CD4-positive, alpha-beta memory T cell (primary cell): Measurements from ENCODE around the gene PRSS48. TPM values are rescaled to one million over a fixed set of nuclear protein-coding genes. Genes with fewer than 3 reads are reported as not detected.

Experiments
- CTCF ChIA-PET: fragments of 350-600 bp; sonication (Branson Sonifier 250); formaldehyde crosslinking; loops from one replicate; lab custom pipeline; 2021; ENCODE audit warnings: inconsistent platforms; ENCODE audit not compliant: partially characterized antibody; lab: Charles Lee
- POLR2A ChIA-PET: fragments of 350-600 bp; sonication (Branson Sonifier 250); formaldehyde crosslinking; loops from one replicate; lab custom pipeline; 2021; ENCODE audit not compliant: partially characterized antibody; lab: Charles Lee
- DNase-seq, 5 donors: peaks; one replicate each; pipeline versions ENCODE4 v3.0.0 to v3.0.0-alpha.2; 2020 to 2022; ENCODE audit warnings: mixed read lengths in 1 of 5
- H3K27ac ChIP-seq: one replicate; pipeline ENCODE4 v1.7.0; 2013; ENCODE audit warnings: low read depth, low read length
- H3K27me3 ChIP-seq: 2 replicates; pipeline ENCODE4 v1.7.0; 2013; ENCODE audit warnings: mild to moderate bottlenecking, low read length, moderate library complexity; ENCODE audit not compliant: insufficient read depth
- H3K36me3 ChIP-seq: 2 replicates; pipeline ENCODE4 v1.7.0; 2013; ENCODE audit warnings: mild to moderate bottlenecking, low read length, moderate library complexity; ENCODE audit not compliant: insufficient read depth
- H3K4me1 ChIP-seq: 2 replicates; pipeline ENCODE4 v1.7.0; 2013; ENCODE audit warnings: mild to moderate bottlenecking, low read length, moderate library complexity; ENCODE audit not compliant: insufficient read depth
- H3K4me3 ChIP-seq, 2 donors: one replicate each; pipeline ENCODE4 v1.7.0; 2013; ENCODE audit warnings: low read length in 2 of 2, mild to moderate bottlenecking in 1 of 2
- H3K9me3 ChIP-seq, 2 donors: one replicate each; pipeline ENCODE4 v1.7.0; 2013; ENCODE audit warnings: low read length in 2 of 2, control low read depth in 1 of 2; ENCODE audit not compliant: control insufficient read depth in 1 of 2
- H3K27ac Mint-ChIP-seq, 7 donors: one replicate each; pipeline ENCODE4 v1.8.0; 2020 to 2021; ENCODE audit warnings: mixed read lengths in 7 of 7, mild to moderate bottlenecking in 6 of 7, inconsistent platforms in 3 of 7, moderate library complexity in 3 of 7
- H3K27me3 Mint-ChIP-seq, 2 donors: one replicate each; pipeline ENCODE4 v1.8.0; 2020 to 2021; ENCODE audit warnings: mixed read lengths in 2 of 2
- H3K36me3 Mint-ChIP-seq, 2 donors: one replicate each; pipeline ENCODE4 v1.8.0; 2020 to 2021; ENCODE audit warnings: mixed read lengths in 2 of 2, inconsistent platforms in 1 of 2, mild to moderate bottlenecking in 1 of 2
- H3K4me1 Mint-ChIP-seq, 4 donors: one replicate each; pipeline ENCODE4 v1.8.0; 2020 to 2021; ENCODE audit warnings: mixed read lengths in 4 of 4, mild to moderate bottlenecking in 1 of 4
- H3K4me3 Mint-ChIP-seq, 8 donors: one replicate each; pipeline ENCODE4 v1.8.0; 2020 to 2021; ENCODE audit warnings: mixed read lengths in 8 of 8, mild to moderate bottlenecking in 7 of 8, moderate library complexity in 6 of 8, inconsistent platforms in 3 of 8
- H3K9me3 Mint-ChIP-seq, 8 donors: one replicate each; pipeline ENCODE4 v1.8.0; 2020 to 2021; ENCODE audit warnings: mixed read lengths in 8 of 8, mild to moderate bottlenecking in 5 of 8, inconsistent platforms in 3 of 8, moderate library complexity in 1 of 8
- intact Hi-C: fragments of 100-400 bp; cut with micrococcal nuclease; formaldehyde crosslinking; loops from one replicate; pipeline ENCODE4 v1.15.1; 2023
- polyA plus RNA-seq, 2 donors: library from polyadenylated mRNA; unstranded; fragments of 300-500 nt; fragmentation: Illumina TruSeq; gene quantifications; one replicate each; pipeline ENCODE4 v1.2.3, GENCODE V29; 2021
- total RNA-seq, 2 experiments: library from RNA; stranded (reverse); gene quantifications; one replicate each; pipeline ENCODE4 v1.2.3, GENCODE V29; 2021

PRSS48 gene
- total and polyA plus RNA-seq, 4 experiments from 2014 or later = not detected

DNA sequence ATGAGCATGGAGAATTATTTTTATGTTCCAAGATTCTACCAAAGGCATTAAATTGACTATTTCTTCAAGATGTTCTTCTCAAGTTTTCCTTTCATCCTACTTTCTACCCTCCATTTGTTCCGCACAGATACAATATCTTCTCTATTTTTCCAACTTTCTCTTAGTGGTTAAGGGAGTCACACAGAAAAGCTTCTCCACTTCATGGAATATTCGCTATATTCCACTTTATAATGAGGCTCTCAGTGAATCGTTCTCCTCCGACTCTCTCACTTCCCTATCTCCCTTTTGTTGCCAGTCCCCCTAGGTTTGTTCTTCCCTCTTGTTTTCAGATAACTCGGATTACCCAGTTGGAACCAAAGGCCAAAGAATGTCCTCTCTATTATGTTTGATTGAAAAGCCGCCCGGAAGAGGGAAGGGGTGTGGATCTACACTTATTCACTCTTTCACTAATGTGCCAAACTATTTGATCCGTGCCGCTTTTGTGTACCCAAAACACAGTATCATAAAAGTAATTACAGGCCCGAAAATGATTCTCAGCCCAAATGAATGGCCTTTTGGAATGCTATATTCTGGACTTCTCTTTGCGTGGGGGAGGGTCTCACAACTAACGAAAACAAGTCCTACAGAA, 47.3 kb downstream of the PRSS48 start:
- no peak overlapping the region for H3K4me3 ChIP-seq
- Mint-ChIP-seq H3K4me3 (peak overlapping the region in 7 of 8 donors; percentile 1 to 76 (median 26)), H3K27ac (no peak overlapping the region), H3K36me3 (no peaks in the 10 kb centered on the region), H3K27me3 (peaks cover 44 to 46% of the 10 kb centered on the region in 2 donors), H3K4me1 (peaks cover 11 to 19% (median 14%) of the 10 kb centered on the region in 4 donors), H3K9me3 (peaks cover 0 to 4% (median 0%) of the 10 kb centered on the region in 8 donors)
- H3K27me3 ChIP-seq = peaks cover 14% of the 10 kb centered on the region
- H3K27ac ChIP-seq = no peak overlapping the region
- H3K4me1 ChIP-seq = no peaks in the 10 kb centered on the region
- CTCF ChIA-PET = no interaction called here
- no peaks in the 10 kb centered on the region for H3K36me3 ChIP-seq
- intact Hi-C loops = no loop called here
- DNase-seq = no peak
- no peaks in the 10 kb centered on the region for H3K9me3 ChIP-seq
- POLR2A ChIA-PET = no interaction called here

DNA sequence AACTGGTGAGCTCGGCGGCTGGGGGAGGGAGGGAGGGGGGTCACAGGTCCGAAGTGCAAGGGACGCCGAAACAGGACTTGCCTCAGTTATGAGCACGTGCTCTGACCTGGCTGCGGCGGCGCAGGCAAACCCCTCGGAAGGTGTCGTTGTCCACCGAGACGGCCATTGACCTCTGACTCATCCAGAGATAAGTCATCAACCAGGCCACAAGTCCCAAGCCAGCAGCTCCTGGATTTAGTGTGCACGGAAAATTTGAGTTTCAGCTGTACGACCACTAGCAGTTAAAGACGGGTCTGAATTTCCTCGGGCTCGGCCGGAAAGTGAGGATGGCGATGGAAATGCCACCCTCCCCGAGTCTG, 47.8 kb downstream of the PRSS48 start:
- Histone ChIP-seq H3K4me1 (no peaks in the 10 kb centered on the region), H3K4me3 (no peak overlapping the region), H3K36me3 (no peaks in the 10 kb centered on the region), H3K27ac (no peak overlapping the region), H3K27me3 (peaks cover 14% of the 10 kb centered on the region), H3K9me3 (no peaks in the 10 kb centered on the region)
- DNase-seq = no peak
- Mint-ChIP-seq H3K4me1 (peaks cover 11 to 19% (median 14%) of the 10 kb centered on the region in 4 donors), H3K36me3 (no peaks in the 10 kb centered on the region), H3K27ac (no peak overlapping the region), H3K4me3 (peak overlapping the region in 5 of 8 donors; percentile 55 to 70 (median 61)), H3K9me3 (peaks cover 0 to 4% (median 0%) of the 10 kb centered on the region in 8 donors), H3K27me3 (peaks cover 40 to 47% of the 10 kb centered on the region in 2 donors)
- intact Hi-C loops = no loop called here
- CTCF ChIA-PET = no interaction called here
- POLR2A ChIA-PET = no interaction called here

DNA sequence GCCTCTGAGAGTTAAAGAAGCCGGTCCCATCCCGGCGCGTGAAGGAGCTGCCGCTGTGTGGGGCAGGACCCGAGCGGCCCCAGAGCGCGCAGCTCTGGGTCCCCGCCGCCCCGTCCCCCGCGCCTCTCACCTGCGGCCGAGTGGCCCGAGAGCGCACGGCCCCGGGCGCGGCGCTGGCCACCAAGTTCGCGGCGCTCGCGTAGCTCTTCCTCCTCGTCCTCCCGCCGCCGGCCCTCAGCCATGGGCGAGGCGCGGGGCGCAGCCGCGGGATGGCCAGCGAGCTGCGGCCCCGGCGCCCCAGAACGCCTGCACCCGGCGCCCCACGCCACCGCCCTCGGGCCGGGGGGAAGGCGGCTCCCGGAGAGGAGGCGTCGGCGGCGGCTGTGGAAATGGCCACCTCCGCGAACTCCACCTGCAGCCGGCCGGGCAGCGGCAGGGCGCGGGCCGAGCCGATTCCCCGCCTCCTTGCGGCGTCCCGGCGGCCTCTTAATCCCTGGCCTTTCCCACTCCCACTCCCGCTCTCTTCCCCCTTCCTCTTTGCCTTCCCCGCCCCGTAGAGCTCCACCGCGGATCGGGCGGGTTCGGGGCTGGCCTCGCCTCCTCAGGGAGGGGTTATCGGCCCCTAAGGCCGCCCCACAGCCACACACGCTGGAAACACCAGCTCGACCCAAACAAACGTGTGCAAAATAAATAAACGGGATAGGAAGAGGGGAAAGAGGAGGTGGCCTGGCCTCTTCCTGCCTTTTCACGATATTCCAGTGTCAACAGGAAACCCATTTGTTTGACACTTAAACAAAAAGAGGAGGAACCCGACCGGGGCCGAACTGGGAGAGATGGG, 48.4 kb downstream of the PRSS48 start, which contains the start of gene SH3D19:
Gene SH3D19 (minus strand): TSS at position 495 of the 838 bp plus-strand sequence. CDS start 253 bp downstream, at position 242.
- Mint-ChIP-seq H3K9me3 (peaks cover 0 to 4% (median 0%) of the 10 kb centered on the region in 8 donors), H3K27ac (no peak within 1 kb of the TSS), H3K4me1 (peaks cover 11 to 19% (median 14%) of the 10 kb centered on the region in 4 donors), H3K4me3 (peak within 1 kb of the TSS; percentile 59 to 88 (median 71)), H3K36me3 (no peaks in the 10 kb centered on the region), H3K27me3 (peaks cover 36 to 45% of the 10 kb centered on the region in 2 donors)
- ChIA-PET POLR2A (no interaction called here), CTCF (no interaction called here)
- Histone ChIP-seq H3K36me3 (no peaks in the 10 kb centered on the region), H3K4me3 (no peak within 1 kb of the TSS), H3K4me1 (no peaks in the 10 kb centered on the region), H3K27ac (no peak within 1 kb of the TSS), H3K27me3 (peaks cover 14% of the 10 kb centered on the region), H3K9me3 (no peaks in the 10 kb centered on the region)
- intact Hi-C loops = no loop called here
- no peak for DNase-seq

DNA sequence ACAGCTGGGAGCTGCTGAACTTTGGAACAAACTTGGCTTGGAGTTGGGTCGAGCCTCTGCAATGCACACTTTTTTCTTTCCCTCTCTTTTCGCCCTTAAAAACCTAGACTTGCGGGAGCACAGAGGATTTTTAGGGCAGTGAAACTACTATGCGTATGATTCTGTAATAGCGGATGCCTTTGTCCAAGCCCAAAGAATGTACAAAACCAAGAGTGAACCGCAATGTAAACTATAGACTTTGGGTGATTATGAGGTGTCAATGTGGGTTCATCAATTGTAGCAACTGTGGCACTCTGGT, 48.9 kb downstream of the PRSS48 start:
- no peak overlapping the region for H3K27ac ChIP-seq
- POLR2A ChIA-PET = no interaction called here
- no peak for DNase-seq
- Mint-ChIP-seq H3K4me3 (peak overlapping the region; percentile 7 to 88 (median 62)), H3K4me1 (peaks cover 11 to 19% (median 14%) of the 10 kb centered on the region in 4 donors), H3K27me3 (peaks cover 34 to 47% of the 10 kb centered on the region in 2 donors), H3K36me3 (no peaks in the 10 kb centered on the region), H3K27ac (no peak overlapping the region), H3K9me3 (peaks cover 0 to 4% (median 0%) of the 10 kb centered on the region in 8 donors)
- no peaks in the 10 kb centered on the region for H3K9me3 ChIP-seq
- no peak overlapping the region for H3K4me3 ChIP-seq
- H3K27me3 ChIP-seq = peaks cover 14% of the 10 kb centered on the region
- intact Hi-C loops = no loop called here
- H3K4me1 ChIP-seq = no peaks in the 10 kb centered on the region
- no peaks in the 10 kb centered on the region for H3K36me3 ChIP-seq
- CTCF ChIA-PET = no interaction called here

DNA sequence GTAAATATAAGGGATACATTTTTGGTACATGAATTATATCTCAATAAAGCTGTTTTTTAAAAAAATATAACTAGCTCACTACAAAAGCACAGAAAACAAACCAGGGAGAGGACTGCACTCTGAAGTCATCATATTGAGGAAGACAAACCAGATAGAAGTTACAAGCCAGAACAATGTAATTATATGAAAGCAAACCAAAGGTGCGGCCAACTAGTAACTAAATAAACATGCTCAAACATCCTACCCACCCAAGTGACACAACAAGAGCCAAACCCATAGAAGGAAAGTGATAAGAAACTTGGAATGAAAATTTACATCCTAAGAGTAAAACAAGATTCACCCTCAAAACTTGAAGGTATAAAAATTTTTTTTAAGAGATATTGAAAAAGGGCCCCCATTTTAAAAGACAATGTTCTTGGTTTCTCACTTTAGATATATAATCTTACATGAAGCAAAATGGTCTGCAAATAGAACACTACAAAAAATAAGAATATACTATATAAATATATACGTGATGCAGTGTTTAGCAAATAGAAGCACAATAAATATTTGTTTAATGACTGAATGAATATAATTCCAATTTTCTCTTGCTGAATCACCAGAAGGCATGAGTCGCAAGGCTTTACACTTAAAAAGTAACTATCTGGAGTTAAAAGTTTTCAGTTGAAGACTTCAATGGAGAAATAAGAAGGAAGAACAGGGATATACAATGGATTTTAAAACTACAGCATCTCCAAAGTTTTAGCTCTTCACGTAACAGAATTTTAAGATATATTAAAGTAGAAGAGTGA, 52.5 kb downstream of the PRSS48 start:
- POLR2A ChIA-PET = no interaction called here
- H3K27me3 Mint-ChIP-seq = peaks cover 31 to 36% of the 10 kb centered on the region in 2 donors
- CTCF ChIA-PET = no interaction called here

DNA sequence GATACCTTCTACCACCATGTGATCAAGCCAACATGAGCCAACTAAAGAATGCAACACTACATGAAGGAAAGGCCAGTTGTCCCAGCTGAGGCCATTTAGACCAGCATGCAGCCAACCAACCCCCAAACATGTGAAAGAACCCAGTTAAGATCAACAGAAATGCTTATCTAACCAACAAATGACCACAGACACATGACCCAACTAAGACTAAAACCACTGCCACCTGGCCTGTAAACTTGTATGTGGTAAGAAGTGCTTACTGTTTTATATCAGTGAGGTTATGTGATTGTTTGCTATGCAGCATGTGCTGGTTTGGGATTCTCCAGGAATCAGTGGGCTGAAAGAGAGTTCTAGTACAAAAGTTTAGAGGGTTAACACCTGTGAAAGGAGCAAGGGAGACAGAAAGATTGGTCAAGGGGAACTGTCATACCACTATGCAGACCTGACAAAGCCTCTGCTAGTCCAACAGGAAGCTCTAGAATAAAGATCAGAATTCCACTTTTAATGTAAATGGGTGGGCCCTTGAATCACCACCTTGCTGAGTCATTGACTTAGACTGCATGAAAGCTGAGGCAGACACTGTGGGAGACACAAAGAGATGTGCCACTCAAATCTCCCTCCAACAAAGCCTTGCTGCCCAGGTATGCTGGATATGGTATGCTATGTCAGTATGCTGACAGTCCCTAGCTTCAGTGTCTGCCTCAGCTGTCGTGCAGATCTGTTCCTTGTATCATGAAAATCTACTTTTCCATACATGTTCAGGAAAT, 54.5 kb downstream of the PRSS48 start:
- DNase-seq = no peak
- intact Hi-C loops = no loop called here
- H3K27me3 Mint-ChIP-seq = peaks cover 20 to 29% of the 10 kb centered on the region in 2 donors
- H3K27ac Mint-ChIP-seq = no peak overlapping the region
- H3K9me3 Mint-ChIP-seq = peaks cover 0 to 3% (median 0%) of the 10 kb centered on the region in 8 donors
- no peaks in the 10 kb centered on the region for H3K36me3 ChIP-seq
- H3K27ac ChIP-seq = no peak overlapping the region
- H3K36me3 Mint-ChIP-seq = no peaks in the 10 kb centered on the region
- H3K4me3 Mint-ChIP-seq = no peak overlapping the region
- no peaks in the 10 kb centered on the region for H3K27me3 ChIP-seq
- H3K4me1 ChIP-seq = no peaks in the 10 kb centered on the region
- ChIA-PET CTCF (no interaction called here), POLR2A (no interaction called here)
- no peaks in the 10 kb centered on the region for H3K4me1 Mint-ChIP-seq
- H3K9me3 ChIP-seq = no peaks in the 10 kb centered on the region
- H3K4me3 ChIP-seq = no peak overlapping the region

More for the DNA sequence above, 52.5 kb downstream of the PRSS48 start:
- peaks cover 5% of the 10 kb centered on the region for H3K27me3 ChIP-seq
- no peaks in the 10 kb centered on the region for H3K9me3 ChIP-seq
- intact Hi-C loops = no loop called here
- no peak for DNase-seq
- no peak overlapping the region for H3K27ac ChIP-seq
- Mint-ChIP-seq H3K9me3 (peaks cover 0 to 4% (median 0%) of the 10 kb centered on the region in 8 donors), H3K4me1 (peaks cover 6 to 14% (median 10%) of the 10 kb centered on the region in 4 donors), H3K4me3 (no peak overlapping the region), H3K36me3 (no peaks in the 10 kb centered on the region), H3K27ac (no peak overlapping the region)
- no peak overlapping the region for H3K4me3 ChIP-seq
- no peaks in the 10 kb centered on the region for H3K4me1 ChIP-seq
- H3K36me3 ChIP-seq = no peaks in the 10 kb centered on the region
